Measurements from ENCODE around the gene CHD1.

Gene CHD1

DNA sequence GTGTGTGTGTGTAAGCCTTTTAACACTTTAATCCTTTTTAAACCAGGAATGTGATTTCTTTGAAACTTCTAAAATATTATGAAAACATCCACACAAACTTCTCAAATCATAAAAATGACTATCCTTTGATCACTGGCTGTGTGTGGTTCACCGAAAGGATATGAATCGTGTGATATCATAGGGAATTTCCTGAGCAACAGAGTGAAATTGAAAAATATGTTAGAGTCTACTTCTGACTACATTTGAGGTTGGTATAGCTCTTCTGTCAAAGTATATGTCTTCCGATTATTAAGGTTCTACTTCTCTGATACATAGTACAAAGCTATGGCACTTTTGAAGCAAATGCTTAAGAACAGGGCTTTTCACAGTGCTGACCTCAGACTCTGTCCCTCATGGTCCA is 115.1 kb downstream of the CHD1 start:
- no peak for DNase-seq (ENCODE audit: low read depth in 2 of 2)

DNA sequence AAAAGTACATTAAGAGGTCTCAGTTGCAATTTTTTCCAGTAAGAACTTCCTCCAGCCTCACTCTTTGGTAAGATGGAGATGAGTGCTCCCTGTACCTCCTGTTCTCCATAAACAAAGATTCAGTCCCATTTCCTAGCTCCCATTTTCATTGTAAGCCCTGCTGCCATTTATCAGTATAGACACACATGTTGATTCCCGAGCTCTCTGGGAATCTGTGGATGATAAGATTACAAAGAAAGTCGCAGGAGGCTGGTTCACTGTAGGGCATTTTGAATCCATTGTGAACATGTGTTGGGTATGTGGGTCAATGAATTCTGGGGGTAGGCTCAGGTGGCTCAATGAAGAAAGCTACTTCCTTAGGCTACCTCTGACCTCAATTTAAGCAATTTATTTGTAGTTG is 118.6 kb downstream of the CHD1 start:
- no peak for DNase-seq (ENCODE audit: low read depth in 2 of 2)

DNA sequence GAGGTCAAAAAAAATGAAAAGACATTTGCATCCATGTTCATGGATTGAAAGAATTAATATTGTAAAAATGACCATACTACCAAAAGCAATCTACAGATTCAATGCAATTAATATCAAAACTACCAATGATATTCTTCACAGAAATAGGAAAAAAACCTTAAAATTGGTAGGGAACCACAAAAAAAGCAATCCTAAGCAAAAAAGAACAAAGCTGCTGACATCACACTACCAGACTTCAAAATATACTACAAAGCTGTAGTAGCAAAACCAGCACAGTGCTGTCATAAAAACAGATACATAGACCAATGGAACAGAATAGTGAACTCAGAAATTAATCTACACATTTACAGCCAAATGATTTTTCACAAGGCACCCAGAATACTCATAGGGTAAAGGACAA is 121.0 kb downstream of the CHD1 start:
- DNase-seq (ENCODE audit: low read depth in 2 of 2) = no peak

DNA sequence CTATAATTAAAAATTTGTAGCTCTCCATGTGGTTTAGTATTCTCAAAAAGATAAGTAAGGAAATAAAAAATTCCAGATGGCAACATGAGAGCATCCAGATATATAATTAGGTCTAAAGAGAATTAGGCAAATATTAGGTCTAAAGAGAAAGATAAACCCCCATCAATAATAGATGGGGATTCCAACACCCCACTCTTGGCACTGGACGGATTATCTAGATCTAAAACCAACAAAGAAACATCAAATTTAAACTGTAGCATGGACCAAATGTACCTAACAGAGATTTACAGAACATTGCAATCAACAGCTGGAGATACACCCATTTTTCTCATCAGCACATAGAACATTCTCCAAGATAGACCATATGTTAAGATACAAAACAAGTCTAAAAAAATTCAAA is 123.7 kb downstream of the CHD1 start:
- DNase-seq (ENCODE audit: low read depth in 2 of 2) = no peak

DNA sequence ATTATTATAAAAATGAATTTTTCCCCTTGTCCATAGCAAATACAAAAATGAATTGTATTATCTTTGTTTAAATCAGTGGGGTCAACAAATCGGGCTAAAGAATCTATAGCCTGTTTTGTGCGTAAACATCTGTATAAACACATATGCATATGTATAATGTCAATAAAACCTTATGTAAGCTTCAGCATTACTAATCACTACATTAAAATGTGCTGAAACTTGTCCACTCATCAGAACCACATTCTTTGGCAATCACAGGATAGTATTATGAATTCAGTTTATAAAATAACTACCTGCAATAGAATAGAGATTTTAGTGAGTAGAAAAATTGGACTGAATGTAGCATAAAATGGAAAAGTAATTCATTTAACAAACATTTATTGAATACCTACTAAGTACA is 124.7 kb downstream of the CHD1 start:
- no peak for DNase-seq (ENCODE audit: low read depth in 2 of 2)
